IPS DF 4.7 (cell line): Measurements from ENCODE around the gene SLC28A3.
"Not testable (repeated sequence)": the region's sequence is repeated elsewhere in the genome, so short reads cannot be mapped to it uniquely, and the experiment has no call there.

Source experiments
- DNase-seq: peaks from one replicate; pipeline ENCODE4 v3.0.0-alpha.2; 2013; ENCODE audit warnings: low spot score; ENCODE audit errors: extremely low read depth

The SLC28A3 gene, protein sequence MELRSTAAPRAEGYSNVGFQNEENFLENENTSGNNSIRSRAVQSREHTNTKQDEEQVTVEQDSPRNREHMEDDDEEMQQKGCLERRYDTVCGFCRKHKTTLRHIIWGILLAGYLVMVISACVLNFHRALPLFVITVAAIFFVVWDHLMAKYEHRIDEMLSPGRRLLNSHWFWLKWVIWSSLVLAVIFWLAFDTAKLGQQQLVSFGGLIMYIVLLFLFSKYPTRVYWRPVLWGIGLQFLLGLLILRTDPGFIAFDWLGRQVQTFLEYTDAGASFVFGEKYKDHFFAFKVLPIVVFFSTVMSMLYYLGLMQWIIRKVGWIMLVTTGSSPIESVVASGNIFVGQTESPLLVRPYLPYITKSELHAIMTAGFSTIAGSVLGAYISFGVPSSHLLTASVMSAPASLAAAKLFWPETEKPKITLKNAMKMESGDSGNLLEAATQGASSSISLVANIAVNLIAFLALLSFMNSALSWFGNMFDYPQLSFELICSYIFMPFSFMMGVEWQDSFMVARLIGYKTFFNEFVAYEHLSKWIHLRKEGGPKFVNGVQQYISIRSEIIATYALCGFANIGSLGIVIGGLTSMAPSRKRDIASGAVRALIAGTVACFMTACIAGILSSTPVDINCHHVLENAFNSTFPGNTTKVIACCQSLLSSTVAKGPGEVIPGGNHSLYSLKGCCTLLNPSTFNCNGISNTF

DNA sequence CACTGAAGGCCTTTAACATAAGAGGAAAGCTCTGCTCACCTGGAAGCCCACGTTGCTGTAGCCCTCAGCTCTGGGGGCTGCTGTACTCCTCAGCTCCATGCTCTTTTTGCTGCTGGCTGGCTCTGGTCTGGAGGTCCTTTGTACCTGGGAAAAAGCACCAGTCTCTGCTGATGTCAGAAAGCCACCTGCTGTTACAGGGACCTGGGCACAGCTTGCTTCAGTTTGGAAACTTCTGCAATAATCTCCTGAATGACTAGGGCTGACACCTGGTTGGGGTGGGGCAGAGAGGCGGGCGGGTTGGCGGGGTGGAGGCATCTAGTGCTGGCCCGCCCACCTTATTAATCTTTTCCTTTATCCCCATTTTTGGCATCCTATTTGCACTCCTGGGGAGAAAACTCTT lies at the start of gene SLC28A3:
SLC28A3 (minus strand) TSS at position 224 of the 400 bp plus-strand sequence; CDS start at position 99, 125 bp downstream.
- DNase-seq, result no peak

DNA sequence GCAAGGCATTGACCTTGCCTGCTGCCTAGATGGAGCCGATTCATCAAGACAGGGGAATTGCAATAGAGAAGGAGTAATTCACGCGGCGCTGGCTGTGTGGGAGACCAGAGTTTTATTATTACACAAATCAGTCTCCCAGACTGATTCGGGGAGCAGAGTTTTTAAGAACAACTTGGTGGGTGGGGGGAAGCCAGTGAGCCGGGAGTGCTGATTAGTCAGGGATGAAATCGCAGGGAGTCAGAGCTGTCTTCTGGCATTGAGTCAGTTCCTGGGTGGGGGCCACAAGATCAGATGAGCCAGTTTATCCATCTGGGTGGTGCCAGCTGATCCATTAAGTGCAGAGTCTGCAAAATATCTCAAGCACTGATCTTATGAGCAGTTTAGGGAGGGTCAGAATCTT lies 49.7 kb upstream of the SLC28A3 start:
- DNase-seq, result not testable (repeated sequence)

DNA sequence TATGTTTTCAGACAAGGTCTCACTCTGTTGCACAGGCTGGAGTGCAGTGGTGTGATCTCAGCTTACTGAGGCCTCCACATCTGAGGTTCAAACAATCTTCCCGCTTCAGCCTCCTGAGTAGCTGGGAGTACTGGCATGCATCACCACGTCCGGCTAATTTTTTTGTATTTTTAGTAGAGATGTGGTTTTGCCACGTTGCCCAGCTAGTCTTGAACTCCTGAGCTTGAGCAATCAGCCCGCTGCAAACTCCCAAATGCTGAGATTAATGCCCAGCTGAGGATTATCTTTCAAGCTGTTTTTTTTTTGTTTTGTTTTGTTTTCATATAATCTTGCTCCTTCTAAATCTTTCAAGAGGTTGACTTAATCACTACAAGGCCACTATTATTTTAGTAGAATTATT lies 47.3 kb upstream of the SLC28A3 start:
- no peak for DNase-seq

DNA sequence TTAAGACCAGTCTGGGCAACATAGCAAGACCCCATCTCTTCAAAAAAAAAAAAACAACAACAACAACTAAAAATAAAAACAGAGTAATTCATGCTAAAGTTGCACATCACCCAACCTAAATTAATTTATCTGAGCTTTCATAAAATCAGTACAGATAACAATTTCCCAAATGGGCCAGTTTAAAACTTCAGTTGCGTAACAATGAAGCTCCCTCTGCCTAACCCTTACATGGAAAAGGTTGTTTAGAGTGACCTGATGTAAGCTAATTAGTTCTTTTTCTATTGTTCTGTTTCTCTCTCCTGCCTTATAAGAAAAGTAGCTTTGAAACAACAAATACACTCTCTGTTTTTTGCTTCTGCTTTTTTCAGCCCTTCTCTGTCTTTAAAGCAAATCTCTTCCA lies 46.2 kb upstream of the SLC28A3 start:
- no peak for DNase-seq

DNA sequence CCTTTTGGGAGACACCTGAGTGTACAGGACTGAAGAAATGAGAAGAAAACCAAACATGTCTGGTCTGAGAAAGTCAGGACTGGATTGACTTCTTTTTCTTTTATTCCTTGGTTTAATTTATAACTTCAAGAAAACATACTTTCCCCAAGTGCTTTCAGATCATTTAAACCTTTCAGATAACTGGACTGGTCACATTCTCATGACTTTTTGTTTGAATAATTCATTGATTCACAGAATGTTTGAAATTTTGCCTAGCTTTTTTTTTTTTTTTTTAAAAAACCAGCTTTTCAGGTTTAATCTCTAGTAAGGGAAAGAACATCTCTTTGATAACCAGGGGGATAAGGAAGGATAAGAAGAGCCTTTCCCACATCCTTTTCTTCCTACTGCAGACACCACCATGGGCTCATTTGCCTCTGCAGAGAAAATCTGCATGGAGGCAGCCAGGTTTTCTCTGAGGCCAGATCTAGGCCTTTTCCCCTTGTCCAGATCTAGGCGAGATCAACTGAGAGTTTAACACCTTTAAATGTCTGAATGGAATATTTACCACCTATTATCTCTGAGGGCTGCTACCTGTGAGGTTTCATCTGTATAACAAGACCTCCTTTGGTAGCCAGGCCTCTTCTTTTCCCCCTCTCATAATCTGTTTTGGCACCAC lies 45.0 kb upstream of the SLC28A3 start:
- DNase-seq, result no peak

DNA sequence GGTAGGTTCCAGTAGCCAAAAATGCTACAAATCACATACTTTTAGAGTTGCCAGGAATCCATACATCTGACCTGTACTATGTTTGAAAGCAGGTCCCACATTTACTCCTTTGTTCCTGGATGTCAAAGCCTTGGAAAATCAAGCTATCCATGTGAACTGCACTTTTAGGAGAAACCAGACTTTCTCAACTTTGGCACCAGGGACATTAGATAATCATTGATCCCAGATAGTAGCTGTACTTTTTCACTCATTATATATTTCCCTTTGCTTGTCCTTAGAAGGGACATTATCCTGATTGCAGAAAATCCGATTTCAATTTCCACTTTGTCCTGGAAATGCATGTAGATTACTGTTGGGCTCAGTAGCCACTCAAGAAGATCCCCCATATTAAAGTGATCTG lies 44.1 kb upstream of the SLC28A3 start:
- DNase-seq, result no peak

DNA sequence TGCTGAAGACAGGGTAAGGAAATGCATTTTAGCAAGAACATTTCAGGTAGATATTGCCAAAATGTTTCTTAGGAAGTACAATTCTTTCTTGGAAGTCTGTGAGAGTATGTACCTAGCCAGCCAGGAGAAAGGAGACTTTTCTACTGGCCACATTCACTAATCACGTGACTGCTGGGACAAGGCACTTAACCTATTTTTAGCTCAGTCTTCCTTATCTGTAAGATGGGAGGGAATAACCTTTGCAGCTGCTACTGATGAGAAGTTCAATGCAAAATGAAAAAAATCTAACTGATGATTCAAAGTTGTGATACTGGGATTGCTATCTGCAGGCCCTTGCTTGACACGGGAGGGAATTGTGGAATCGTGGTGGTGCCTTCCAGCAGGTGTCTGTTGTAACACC lies 42.6 kb upstream of the SLC28A3 start:
- no peak for DNase-seq

DNA sequence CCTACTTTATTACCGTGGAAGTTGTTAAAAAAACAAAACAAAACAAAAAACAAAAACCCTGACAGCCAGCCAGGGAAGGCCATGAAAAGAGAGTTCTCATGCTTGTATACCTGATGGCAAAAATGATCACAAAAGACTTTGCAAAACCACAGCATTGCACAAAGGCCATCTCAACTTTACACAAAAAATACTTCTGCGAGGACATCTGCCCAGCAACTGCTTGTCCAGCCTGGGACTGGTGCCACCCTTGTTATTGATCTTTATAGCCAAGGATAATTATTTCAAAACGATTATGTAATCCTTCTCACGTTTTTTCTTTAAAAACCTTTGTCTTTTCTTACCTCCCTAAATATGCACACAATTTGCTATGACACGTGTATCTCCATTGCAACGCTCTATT lies 42.2 kb upstream of the SLC28A3 start:
- DNase-seq, result no peak

DNA sequence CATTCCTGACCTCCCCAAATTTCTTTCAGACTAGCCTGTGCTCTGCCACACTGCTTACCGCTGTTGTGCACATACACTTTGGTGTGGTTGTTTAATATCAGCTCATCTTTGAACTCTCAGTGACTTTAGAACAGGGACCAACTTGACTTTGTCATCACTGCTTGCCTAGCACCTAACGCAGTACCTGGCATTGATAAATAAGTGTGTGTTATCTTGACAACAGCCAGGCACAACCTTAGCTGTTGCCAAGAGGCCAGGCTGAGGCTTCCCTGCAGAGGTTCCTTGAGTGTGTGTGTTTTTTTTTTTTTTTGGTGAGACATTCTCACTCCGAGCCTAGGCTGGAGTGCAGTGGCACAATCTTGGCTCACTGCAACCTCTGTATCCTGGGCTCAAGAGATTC lies 41.0 kb upstream of the SLC28A3 start:
- no peak for DNase-seq

DNA sequence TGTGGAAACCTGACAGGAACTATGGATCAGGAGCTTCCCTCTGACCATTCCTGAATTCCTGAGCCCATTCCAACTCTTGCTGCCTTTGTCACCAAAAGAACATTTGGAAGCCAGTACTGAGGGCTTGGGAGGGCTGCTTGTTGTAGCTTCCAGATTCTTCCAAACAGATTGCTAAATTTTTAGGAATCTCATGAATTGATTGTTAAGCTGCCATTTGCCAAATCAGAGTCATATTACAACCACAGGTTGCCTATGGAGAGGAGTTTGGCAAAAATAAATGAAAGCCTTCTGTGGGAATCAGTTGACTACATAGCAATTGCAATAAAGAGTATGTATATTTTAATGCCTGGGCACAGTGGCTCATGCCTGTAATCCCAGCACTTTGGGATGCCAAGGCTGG lies 39.2 kb upstream of the SLC28A3 start:
- DNase-seq, result no peak

DNA sequence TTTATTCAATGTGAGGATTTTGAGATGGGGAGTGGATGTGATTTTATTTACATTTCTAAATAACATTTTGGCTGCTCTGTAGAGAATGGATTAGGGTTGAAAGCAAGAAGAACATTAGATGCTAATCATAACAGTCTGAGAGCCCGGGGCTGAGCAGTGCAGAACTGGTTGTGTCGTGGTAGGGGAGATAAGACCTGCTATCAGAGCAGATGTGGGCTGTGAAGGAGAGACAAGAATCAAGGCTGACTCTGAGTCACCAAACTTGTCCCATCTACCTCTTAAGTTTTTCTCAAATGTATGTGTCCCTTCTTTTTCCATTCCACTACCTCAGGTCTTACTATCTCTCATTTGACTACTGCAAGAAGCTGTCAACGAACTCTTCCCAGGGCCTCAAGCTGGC lies 35.4 kb upstream of the SLC28A3 start:
- no peak for DNase-seq

DNA sequence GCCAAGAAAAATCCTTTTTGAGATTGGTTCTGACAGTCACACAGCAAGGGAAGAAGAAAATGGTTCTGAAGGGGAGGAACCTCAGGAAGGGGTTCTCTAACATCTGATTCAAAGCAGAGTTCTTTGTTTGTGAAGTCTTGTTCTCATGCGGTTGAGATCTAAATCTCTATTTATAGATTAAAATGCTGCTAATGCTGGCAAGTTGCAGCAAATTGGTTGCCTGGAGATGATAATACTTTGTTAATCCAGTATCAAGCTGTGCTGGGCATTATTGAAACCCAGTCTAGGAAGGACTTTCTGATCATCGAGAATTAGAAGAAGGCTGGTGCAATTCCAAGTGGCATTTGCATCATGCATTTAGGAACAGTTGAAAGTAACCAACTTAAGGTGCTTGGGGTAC lies 34.0 kb upstream of the SLC28A3 start:
- no peak for DNase-seq

DNA sequence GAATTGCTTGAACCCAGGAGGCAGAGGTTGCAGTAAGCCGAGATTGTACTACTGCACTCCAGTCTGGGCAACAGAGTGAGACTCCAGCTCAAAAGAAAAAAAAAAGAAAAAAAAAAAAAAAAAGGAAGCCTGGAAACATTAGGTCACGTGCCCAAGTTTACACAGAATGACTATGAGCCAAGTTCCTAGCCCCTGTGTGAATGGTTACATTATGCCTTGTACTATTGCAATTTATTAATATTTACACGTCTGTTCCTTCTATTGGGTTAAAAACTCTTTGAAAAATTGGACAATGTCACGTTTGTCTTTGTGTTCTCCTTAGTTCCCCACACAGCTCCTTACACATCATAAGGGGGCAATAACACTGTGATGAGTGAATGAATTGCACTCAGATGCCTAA lies 33.5 kb upstream of the SLC28A3 start:
- DNase-seq, result no peak

DNA sequence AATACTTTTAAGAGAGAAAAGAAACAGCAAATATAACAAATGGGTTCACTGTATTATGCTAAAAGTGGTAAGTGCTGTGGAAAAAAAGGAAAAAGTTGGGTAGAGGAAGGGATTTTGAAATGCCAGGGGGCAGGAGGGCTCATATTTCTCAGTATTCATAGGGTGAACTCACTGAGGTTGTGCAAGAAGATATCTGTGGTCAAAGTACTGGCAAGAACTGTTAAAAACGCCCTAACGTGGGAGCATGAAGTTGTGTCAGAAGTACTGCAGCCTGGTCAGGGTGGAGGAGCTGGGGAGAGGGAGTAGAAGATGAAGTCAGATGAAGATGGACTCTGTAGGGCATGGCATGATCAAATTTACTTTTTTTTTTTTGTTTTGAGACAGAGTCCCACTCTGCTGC lies 31.2 kb upstream of the SLC28A3 start:
- DNase-seq, result no peak

DNA sequence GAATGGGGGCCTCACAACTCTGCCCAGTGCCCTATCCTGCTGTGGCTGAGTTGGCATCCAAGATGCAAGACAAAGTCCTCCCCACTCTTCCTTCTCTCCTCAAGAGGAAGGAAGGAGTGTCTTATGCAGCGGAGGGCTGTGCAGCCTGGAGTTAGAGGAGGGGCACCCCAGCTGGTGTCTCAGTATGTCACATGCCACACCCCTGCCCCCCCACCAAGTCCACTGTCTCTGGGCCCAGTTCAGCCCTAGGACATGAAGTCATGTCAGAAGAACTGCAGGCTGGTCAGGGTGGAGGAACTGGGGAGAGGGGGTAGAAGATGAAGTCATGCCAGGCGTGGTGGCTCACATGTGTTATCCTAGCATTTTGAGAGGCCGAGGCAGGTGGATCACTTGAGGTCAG lies 28.0 kb upstream of the SLC28A3 start:
- no peak for DNase-seq

DNA sequence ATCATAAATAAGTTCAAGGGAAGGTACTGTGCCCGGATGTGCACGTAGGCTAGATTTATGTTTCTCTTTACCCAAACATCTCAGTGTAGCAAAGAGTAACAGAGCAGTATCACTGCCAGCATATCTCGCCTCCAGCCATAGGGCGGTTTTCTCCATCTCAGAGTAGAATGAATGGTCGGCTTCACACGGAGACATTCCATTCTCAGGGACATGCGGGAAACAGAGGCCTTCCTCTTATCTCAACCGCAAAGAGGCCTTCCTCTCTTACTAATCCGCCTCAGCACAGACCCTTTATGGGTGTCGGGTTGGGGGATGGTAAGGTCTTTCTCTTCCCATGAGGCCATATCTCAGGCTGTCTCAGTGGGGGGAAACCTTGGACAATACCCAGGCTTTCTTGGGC lies 27.2 kb upstream of the SLC28A3 start:
- DNase-seq, result not testable (repeated sequence)

DNA sequence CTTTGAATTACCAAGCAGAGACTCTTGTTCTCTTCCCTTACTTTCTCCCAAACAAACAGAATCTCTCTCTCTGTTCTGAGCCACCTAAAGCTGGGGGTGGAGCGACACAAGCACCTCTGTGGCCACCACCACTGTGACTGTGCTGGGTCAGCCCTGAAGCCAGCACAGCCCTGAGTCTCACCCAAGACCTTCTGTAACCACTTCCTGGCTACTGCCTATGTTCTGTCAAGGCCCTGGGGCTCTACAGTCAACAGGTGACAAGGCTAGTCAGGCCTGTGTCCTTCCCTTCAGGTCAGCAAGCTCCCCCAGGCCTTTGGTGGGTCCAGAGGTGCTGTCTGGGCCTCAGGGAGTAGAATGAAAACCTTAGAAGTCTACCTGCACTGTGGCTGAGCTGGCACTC lies 26.1 kb upstream of the SLC28A3 start:
- DNase-seq, result no peak

DNA sequence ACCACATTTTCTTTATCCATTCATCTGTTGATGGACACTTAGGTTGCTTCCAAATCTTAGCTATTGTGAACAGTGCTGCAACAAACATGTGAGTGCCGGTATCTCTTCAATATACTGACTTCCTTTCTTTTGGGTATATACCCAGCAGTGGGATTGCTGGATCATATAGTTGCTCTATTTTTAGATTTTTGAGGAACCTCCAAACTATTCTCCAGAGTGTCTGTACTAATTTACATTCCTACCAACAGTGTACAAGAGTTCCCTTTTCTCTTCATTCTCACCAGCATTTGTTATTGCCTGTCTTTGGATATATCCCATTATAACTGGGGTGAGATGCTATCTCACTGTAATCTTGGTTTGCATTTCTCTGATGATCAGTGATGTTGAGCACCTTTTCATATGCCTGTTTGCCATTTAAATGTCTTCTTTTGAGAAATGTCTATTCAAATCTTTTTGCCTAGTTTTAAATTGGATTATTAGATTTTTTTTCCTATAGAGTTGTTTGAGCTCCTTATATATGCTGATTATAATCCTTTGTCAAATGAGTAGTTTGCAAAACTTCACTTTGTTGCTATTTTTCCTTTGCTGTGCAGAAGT lies 24.4 kb upstream of the SLC28A3 start:
- not testable (repeated sequence) for DNase-seq

DNA sequence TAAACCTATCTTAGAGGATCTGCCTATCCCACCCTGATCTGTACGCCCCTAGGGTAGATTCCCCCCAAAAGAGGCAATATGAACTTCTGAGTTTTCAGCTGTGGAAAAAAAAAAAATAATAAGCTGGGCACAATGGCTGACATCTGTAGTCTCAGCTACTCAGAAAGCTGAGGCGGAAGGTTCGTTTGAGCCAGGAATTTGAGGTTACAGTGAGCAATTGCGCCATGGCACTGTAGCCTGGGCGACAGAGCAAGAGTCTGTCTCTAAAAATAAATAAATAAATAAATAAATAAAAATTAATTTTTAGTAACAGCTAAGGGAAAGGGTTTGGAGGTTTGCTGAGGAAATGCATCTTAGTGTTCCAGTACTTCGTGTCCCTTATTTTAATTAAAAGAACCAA lies 21.1 kb upstream of the SLC28A3 start:
- no peak for DNase-seq

DNA sequence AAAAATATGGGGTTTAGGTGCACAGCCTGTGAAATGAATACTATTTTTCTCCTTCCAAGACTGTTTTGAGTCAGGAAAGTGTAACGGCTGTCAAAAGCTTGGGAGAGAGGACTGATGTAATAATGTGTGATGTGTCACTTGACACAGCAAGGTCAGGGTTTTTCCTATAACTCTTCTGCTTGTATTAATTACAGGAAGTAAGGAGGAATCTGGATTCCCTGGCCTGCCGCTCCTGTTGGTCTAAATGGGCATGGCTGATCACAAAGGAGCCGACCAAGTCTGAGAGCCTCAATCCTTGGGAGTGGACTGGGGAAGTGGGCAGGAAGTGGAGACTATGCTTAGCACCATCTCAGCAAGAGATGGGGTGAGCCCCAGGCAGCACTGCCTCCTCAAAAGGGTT lies 16.7 kb upstream of the SLC28A3 start:
- no peak for DNase-seq

DNA sequence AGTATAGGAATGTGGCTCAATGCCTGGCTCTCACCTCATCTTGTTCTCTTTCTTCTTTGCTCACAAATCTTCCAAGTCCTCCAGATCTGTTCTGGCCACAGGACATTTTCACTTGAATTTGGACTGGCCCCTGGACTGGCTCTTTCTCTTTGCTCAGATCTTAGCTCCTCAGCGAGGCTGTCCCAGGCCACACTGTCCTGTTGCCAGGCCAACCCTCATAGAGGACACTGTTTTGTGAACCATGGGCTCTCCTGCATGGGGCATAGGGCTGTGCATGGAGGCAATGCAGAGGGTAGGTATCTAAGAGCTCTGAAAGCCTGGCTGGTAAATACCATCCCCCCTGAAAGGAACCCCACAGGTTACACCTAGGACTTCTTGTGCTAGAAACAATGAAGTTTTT lies 13.5 kb upstream of the SLC28A3 start:
- DNase-seq, result no peak

DNA sequence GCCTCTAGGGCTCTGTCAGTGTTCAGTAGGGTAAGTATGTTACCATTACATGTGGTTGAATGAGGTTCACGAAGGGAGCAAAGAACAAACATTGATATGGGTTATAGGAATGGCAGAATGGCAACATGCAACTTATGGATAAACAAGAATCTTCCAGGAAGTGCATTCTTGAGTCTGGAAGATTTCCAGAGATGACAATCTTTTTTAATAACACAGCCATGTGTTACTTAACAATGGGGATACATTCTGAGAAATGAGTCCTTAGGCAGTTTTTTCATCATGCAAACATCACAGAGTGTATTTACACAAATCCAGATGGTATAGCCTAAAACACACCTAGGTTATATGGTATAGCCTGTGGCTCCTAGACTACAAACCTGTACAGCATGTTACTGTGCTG lies 9.1 kb upstream of the SLC28A3 start:
- DNase-seq, result no peak
